NOMO-1 treated with DMSO at 0.1 percent for 48 hours (cell line): ENCODE data around the gene SGCG.

Source experiments
- DNase-seq: peaks from one replicate; lab custom pipeline; 2025; ENCODE audit not compliant: unreplicated experiment; lab: John Stamatoyannopoulos, UW

SGCG gene

GRCh38 chr13:23323946-23324709 lies 143.3 kb downstream of the SGCG start:
- DNase-seq = no peak

- DNase-seq = no peak
Observed at GRCh38 chr13:23325191-23325590, 144.4 kb downstream of the SGCG start.

DNA sequence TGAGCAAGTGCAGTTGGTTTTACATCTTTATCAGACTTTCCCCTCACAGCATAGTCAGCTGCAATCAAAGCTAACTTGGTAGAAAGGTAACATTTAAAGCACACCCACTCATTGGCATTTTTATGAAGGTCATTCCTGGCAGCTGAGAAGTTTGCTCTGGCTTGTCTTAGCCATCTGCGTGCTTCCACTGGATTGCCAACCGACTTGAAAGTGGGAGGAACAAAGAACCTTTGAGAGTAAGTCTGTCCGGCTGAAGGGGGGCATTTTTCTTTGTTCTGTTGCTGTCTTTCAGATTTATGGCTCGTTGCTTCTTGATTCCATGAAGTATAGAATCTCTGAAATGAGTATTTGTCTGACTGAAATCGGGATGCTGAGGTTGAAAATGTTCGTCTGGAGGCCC lies 149.6 kb downstream of the SGCG start:
- no peak for DNase-seq

DNA sequence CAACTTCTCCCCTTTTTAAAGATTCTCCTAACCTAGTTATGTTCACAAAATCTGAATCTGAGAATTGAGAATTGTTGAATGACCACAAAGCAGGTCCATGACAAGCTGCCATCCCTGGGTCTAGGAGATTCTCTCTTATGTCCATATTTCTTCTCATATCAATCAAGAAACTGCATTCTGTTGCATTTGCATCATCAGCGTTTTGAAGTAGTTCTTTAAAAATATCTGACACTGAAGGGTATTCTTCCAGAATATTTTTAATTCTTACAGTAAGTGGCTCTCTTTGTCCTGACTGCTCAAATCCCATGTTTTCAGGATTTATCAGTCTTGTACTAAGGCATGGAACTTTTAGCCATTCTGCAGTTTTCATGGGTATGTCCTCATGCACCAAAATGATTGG lies 158.4 kb downstream of the SGCG start:
- DNase-seq = no peak

DNA sequence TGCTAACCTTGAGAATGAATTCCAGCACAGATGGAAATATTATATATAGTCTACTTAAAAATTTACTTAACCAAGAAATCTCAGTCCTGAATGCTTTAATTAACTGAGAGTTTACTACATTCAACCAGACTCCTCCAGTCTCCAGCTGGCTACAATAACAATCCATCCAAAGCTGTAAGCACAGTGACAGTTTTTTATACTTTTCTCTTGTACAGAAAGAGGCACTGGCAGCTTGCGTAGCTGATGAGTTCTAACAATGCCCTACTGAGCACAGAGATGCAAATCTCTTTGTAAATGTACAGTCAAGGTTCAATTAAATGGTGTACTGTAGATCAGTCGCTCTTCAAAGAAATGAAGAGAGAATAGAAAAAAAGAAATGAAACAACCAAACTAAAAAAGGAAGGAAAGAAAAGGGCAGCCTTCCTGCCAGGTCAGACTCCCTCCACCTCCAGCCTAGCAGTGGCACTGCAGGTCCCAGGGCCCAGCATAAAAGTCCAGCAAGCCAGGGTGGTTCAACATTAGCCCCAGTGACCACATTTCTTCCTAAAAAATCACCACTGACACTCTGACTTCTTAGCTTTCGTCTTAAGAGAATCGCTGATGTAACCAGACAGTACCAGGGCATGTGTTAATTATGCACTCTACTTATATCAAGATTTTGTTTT lies 164.3 kb downstream of the SGCG start:
- DNase-seq = no peak

GRCh38 chr13:23347601-23348000 lies 166.8 kb downstream of the SGCG start:
- no peak for DNase-seq

DNA sequence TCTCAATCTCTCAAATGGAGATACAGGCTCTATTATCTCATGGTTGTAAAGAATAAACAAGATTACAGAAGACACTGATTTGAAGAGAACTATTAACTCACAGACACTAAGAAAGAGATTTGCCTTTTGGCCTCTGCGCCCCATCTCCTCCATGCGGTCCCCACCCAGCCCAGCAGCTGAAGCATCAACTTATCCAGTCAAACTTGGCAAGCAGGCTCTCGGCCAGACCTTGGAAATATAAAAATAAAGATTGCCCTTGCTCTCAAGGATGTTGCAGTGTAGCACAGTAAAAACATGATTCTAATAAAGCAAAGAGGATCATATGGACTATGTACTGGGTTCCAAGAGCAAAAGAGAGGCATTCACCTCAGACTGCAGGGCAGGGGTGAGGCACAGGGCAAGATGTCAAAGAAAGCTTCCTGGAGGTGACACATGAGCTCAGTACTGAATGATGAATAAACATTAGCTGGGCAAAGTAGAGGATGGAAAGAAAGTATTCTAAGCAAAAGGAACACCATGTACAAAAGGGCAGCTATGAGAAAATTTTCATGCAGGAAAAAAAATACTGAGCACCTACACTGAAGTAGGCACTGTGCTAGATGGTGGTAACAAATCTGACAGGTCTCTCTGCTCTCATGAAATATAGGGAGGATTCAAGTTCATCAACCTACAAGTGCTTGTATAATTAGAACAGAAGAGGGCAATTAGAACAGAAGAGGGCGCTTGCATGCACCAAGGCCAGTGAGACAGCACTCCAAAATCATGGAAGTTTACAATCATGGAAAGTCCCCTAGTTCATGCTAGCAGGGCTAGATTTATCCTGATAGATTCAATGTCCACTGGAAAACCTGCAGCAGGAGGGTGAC lies 167.7 kb downstream of the SGCG start:
- DNase-seq = no peak

- no peak for DNase-seq
Observed at GRCh38 chr13:23349161-23349897, 168.6 kb downstream of the SGCG start.

- DNase-seq = no peak
Observed at GRCh38 chr13:23350009-23350408, 169.2 kb downstream of the SGCG start.

- no peak for DNase-seq
Observed at GRCh38 chr13:23352161-23352560, 171.4 kb downstream of the SGCG start.

DNA sequence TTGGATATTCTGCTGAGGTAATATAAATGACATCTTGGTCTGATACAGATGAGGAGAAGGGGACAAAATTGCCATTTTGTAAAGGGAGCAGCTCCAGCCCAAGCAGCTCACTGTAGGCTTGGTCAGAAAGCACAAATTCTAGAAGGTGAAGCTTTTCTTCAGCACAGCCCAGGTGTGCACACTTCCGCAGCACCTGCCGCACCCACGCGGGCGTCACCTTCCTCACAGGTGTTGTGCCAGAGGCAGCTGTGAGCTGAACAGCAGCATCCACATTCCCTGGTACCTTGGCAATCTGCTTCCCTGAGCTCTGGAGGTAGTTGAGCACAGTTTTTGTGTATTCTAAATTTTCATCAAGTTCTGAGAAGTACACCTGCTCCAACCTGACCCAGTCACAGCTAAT lies 173.7 kb downstream of the SGCG start:
- no peak for DNase-seq

DNA sequence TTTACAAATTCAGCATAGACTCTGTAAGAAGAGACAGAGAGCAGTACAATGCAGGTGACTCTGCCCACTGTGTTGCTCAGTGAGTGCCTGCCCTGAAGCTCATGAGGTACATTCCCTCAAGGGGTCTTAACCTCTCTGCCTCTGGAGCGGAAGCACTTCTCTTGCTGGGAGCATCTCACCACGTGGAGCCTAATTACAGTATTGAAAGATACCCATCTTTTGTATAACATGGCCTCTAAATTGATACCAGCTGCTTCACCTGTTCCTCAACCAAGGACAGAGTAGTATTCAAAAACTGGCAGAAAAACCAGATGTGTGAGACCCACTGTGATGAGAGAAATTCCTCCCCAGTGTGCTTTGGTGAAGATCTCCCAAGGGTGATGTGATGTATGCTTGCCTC lies 175.6 kb downstream of the SGCG start:
- no peak for DNase-seq

DNA sequence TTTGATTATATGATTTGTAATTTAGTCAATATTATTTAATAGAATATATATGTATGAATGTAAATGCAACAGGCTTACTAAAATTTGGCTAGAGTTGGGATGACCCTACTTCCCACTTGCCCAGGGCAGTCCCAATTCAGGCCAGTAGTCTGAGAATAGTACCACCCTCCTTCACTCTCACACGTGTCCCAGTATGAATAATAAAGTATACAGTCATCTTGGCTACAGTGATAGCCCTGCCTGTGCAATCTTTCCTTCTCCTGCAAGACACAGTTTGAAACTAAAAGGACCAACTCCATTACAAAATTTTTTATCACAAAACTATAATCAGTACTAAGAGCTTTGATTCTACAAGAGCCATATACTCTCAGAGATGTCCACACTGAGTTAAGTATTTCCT lies 176.6 kb downstream of the SGCG start:
- no peak for DNase-seq

DNA sequence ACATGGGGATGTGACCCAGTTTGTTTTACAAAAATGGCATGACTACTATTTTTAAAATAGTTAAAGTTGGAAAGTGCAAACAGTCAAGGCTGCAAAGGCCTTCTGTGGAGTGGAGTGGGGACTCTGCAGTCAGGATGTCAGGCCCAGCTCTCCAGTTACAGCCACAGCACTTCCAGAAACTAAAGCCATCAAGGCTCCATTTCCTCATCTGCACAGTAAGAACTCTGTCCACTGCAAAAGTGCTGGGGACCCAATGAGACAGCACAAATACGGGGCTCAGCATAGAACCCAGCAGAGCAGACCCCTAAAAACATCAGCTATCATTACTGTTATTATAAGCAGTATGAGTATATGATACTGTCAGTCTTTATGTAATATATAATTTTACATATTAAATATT lies 179.1 kb downstream of the SGCG start:
- DNase-seq = no peak

GRCh38 chr13:23365652-23366051 lies 184.9 kb downstream of the SGCG start:
- no peak for DNase-seq

DNA sequence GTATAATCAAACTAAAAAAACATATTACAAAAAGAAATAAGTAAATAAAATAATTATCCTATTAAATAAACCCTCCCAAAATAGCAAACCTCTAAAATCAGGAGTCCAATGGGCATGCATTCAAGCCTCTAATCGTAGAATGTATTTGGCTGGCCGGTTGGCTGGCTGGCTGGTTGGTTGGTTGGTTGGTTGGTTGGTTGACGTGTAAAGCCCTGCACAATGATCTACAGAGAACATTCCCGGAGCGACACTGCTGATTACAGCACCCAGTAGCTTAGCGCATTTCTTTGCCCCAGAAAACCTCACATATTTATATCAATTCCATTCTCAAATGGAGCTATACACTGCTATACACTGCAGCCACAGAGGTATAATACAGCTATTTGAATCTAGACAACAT lies 187.1 kb downstream of the SGCG start:
- no peak for DNase-seq

GRCh38 chr13:23372264-23372906 lies 191.6 kb downstream of the SGCG start:
- DNase-seq = peak; percentile 32
